ENCODE results near the gene NAXE.

NAXE gene

GRCh38 chr1:156571261-156571852 lies 20.2 kb upstream of the NAXE start:
- peak overlapping the region; percentile 66 for H3K9ac ChIP-seq (ENCODE audit: low read depth, low read length)
- peak overlapping the region; percentile 91 for H3K4me2 ChIP-seq (ENCODE audit: insufficient read depth, low read length)
- ATAC-seq (ENCODE audit: insufficient read depth, low read depth) (no peak), DNase-seq (no peak)
- peaks cover 11% of the 10 kb centered on the region for H3K36me3 ChIP-seq (ENCODE audit: insufficient read depth, low read length)
- no peaks in the 10 kb centered on the region for H3K27me3 ChIP-seq (ENCODE audit: insufficient read depth, low read length, poor library complexity)
- H3K4me1 ChIP-seq (ENCODE audit: insufficient read depth, low read length), result peaks cover 22% of the 10 kb centered on the region
- H2AFZ ChIP-seq (ENCODE audit: low read depth, low read length), result peak overlapping the region; percentile 81
- peak overlapping the region; percentile 49; the same call in 1 of the 2 replicates for H3K27ac ChIP-seq (ENCODE audit: low read length)
- peaks cover 18% of the 10 kb centered on the region for H3K79me2 ChIP-seq (ENCODE audit: insufficient read depth, low read length)
- peak overlapping the region; percentile 58 to 87; a peak in 3 of 4 replicates for H3K4me3 ChIP-seq (ENCODE audit: low read depth in 1 of 2, low read length in 2 of 2)
- TF ChIP-seq EZH2 (IDR thresholded peaks at IDR 0.05; ENCODE audit: borderline replicate concordance, low read depth, low read length, severe bottlenecking), result no peak
- no peak for TF ChIP-seq CTCF (IDR thresholded peaks at IDR 0.05; ENCODE audit: borderline replicate concordance, extremely low read depth, low read length, poor library complexity, severe bottlenecking)
- H3K9me3 ChIP-seq (ENCODE audit: insufficient read depth, low read length, severe bottlenecking), result no peaks in the 10 kb centered on the region
- H4K20me1 ChIP-seq (ENCODE audit: insufficient read depth, low read length), result no peaks in the 10 kb centered on the region

GRCh38 chr1:156571919-156572662 lies 19.5 kb upstream of the NAXE start, which contains the start of gene IQGAP3:
TSS of gene IQGAP3 (minus strand) at chr1:156572565. CDS start at chr1:156572529, 36 bp downstream.
- Histone ChIP-seq H3K4me3 (ENCODE audit: low read depth in 1 of 2, low read length in 2 of 2) (peak within 1 kb of the TSS; percentile 58 to 87; a peak in 3 of 4 replicates), H3K27me3 (ENCODE audit: insufficient read depth, low read length, poor library complexity) (no peaks in the 10 kb centered on the region), H4K20me1 (ENCODE audit: insufficient read depth, low read length) (no peaks in the 10 kb centered on the region), H3K36me3 (ENCODE audit: insufficient read depth, low read length) (peaks cover 9% of the 10 kb centered on the region), H2AFZ (ENCODE audit: low read depth, low read length) (peak within 1 kb of the TSS; percentile 81), H3K79me2 (ENCODE audit: insufficient read depth, low read length) (peaks cover 18% of the 10 kb centered on the region), H3K9me3 (ENCODE audit: insufficient read depth, low read length, severe bottlenecking) (no peaks in the 10 kb centered on the region), H3K27ac (ENCODE audit: low read length) (peak within 1 kb of the TSS; percentile 49), H3K4me2 (ENCODE audit: insufficient read depth, low read length) (peak within 1 kb of the TSS; percentile 91), H3K4me1 (ENCODE audit: insufficient read depth, low read length) (peaks cover 22% of the 10 kb centered on the region), H3K9ac (ENCODE audit: low read depth, low read length) (peak within 1 kb of the TSS; percentile 66)
- peak; percentile 79 for DNase-seq
- no peak for TF ChIP-seq CTCF (IDR thresholded peaks at IDR 0.05; ENCODE audit: borderline replicate concordance, extremely low read depth, low read length, poor library complexity, severe bottlenecking)
- no peak for TF ChIP-seq EZH2 (IDR thresholded peaks at IDR 0.05; ENCODE audit: borderline replicate concordance, low read depth, low read length, severe bottlenecking)
- peak; percentile 97 for ATAC-seq (ENCODE audit: insufficient read depth, low read depth)

GRCh38 chr1:156572663-156573018 lies 18.9 kb upstream of the NAXE start:
- DNase-seq (no peak), ATAC-seq (ENCODE audit: insufficient read depth, low read depth) (no peak)
- Histone ChIP-seq H3K79me2 (ENCODE audit: insufficient read depth, low read length) (peaks cover 18% of the 10 kb centered on the region), H3K9me3 (ENCODE audit: insufficient read depth, low read length, severe bottlenecking) (no peaks in the 10 kb centered on the region), H3K4me2 (ENCODE audit: insufficient read depth, low read length) (peak overlapping the region; percentile 91), H3K27me3 (ENCODE audit: insufficient read depth, low read length, poor library complexity) (no peaks in the 10 kb centered on the region), H3K4me1 (ENCODE audit: insufficient read depth, low read length) (peaks cover 22% of the 10 kb centered on the region), H3K9ac (ENCODE audit: low read depth, low read length) (peak overlapping the region; percentile 66), H3K4me3 (ENCODE audit: low read depth in 1 of 2, low read length in 2 of 2) (peak overlapping the region; percentile 58 to 87; a peak in 3 of 4 replicates), H2AFZ (ENCODE audit: low read depth, low read length) (peak overlapping the region; percentile 81), H3K36me3 (ENCODE audit: insufficient read depth, low read length) (peaks cover 4% of the 10 kb centered on the region), H3K27ac (ENCODE audit: low read length) (peak overlapping the region; percentile 49; the same call in 1 of the 2 replicates), H4K20me1 (ENCODE audit: insufficient read depth, low read length) (no peaks in the 10 kb centered on the region)
- no peak for TF ChIP-seq EZH2 (IDR thresholded peaks at IDR 0.05; ENCODE audit: borderline replicate concordance, low read depth, low read length, severe bottlenecking)
- TF ChIP-seq CTCF (IDR thresholded peaks at IDR 0.05; ENCODE audit: borderline replicate concordance, extremely low read depth, low read length, poor library complexity, severe bottlenecking), result no peak
